ENCODE measurements around the gene MEIOB. TPM values are rescaled to one million over a fixed set of nuclear protein-coding genes. Genes with fewer than 3 reads are reported as not detected.

The MEIOB gene
- total and polyA plus RNA-seq, 8 donors: 0.26 to 0.44 TPM; not detected in 6

GRCh38 chr16:1822801-1823200 lies 49.2 kb downstream of the MEIOB start:
- WGBS, 2 donors: 88 to 96% methylated on average over 15 to 16 of the region's 16 CpGs
- intact Hi-C loops (cut with DNase I): no loop called here
- no peak for TF ChIP-seq CTCF (IDR thresholded peaks at IDR 0.05)
- FAIRE-seq (no peak), ATAC-seq (no peak), DNase-seq (no peak)
- Histone ChIP-seq H3K27me3 (no peaks in the 10 kb centered on the region), H3K4me1 (peaks cover 0 to 11% (median 6%) of the 10 kb centered on the region in 3 donors), H3K36me3 (peaks cover 0 to 27% (median 9%) of the 10 kb centered on the region in 3 donors), H3K9me3 (no peaks in the 10 kb centered on the region), H3K4me3 (no peak overlapping the region), H3K27ac (no peak overlapping the region)

GRCh38 chr16:1821861-1822611 lies 49.9 kb downstream of the MEIOB start:
- no peaks in the 10 kb centered on the region for H3K27me3 ChIP-seq
- no peak overlapping the region for H3K27ac ChIP-seq
- 90 to 95% methylated on average over 24 of the region's 24 CpGs for WGBS, 2 donors
- FAIRE-seq (no peak), ATAC-seq (no peak), DNase-seq (no peak)
- H3K36me3 ChIP-seq: peaks cover 0 to 28% (median 10%) of the 10 kb centered on the region in 3 donors
- no peak overlapping the region for H3K4me3 ChIP-seq
- H3K4me1 ChIP-seq: peaks cover 0 to 11% (median 6%) of the 10 kb centered on the region in 3 donors
- no peaks in the 10 kb centered on the region for H3K9me3 ChIP-seq
- intact Hi-C loops (cut with DNase I): no loop called here
- no peak for TF ChIP-seq CTCF (IDR thresholded peaks at IDR 0.05)

GRCh38 chr16:1820946-1821290 lies 51.0 kb downstream of the MEIOB start:
- no peak for FAIRE-seq
- Histone ChIP-seq H3K36me3 (peaks cover 3 to 38% (median 14%) of the 10 kb centered on the region in 3 donors), H3K4me1 (peaks cover 0 to 11% (median 6%) of the 10 kb centered on the region in 3 donors), H3K4me3 (no peak overlapping the region), H3K9me3 (no peaks in the 10 kb centered on the region), H3K27me3 (no peaks in the 10 kb centered on the region), H3K27ac (no peak overlapping the region)
- no peak for ATAC-seq
- 91% methylated on average over 12 of the region's 12 CpGs for WGBS, 2 donors
- no peak for DNase-seq
- intact Hi-C loops (cut with DNase I): no loop called here
- no peak for TF ChIP-seq CTCF (IDR thresholded peaks at IDR 0.05)

- no peak for DNase-seq
- peaks cover 3 to 38% (median 14%) of the 10 kb centered on the region in 3 donors for H3K36me3 ChIP-seq
Measured at GRCh38 chr16:1820096-1820945, 51.6 kb downstream of the MEIOB start.

More at GRCh38 chr16:1820096-1820945, 51.6 kb downstream of the MEIOB start:
- no peak for TF ChIP-seq CTCF (IDR thresholded peaks at IDR 0.05)
- H3K4me1 ChIP-seq: peaks cover 0 to 7% (median 3%) of the 10 kb centered on the region in 3 donors
- intact Hi-C loops (cut with DNase I): no loop called here
- FAIRE-seq: no peak
- no peaks in the 10 kb centered on the region for H3K27me3 ChIP-seq
- H3K27ac ChIP-seq: no peak overlapping the region
- H3K9me3 ChIP-seq: no peaks in the 10 kb centered on the region
- WGBS, 2 donors: 86 to 88% methylated on average over 25 of the region's 25 CpGs
- ATAC-seq: no peak
- H3K4me3 ChIP-seq: no peak overlapping the region

Measured in pancreas (tissue), 10 donors.